Caki2 (cell line): ENCODE results near the gene MKNK1. TPM values are rescaled to one million over a fixed set of nuclear protein-coding genes. Genes with fewer than 3 reads are reported as not detected.

ENCODE experiments used
- DNase-seq: peaks from one replicate; pipeline ENCODE4 v3.0.0-alpha.2; 2015; ENCODE audit warnings: low read depth
- in situ Hi-C: cut with HindIII; loops from 2 replicates; pipeline ENCODE4 v1.10.0; 2016; ENCODE audit warnings: low sequenced_read_pairs, low pct_unique_long_range_greater_than_20kb, mixed read lengths
- total RNA-seq: library from RNA; depleted of rRNA; stranded (reverse); fragments of >200 nt; shearing (Covaris generic); gene quantifications from 2 replicates; pipeline ENCODE4 v1.2.3, GENCODE V29; 2014; ENCODE audit warnings: low replicate concordance

The MKNK1 gene
- total RNA-seq, 1 experiment from 2014 or later = 37.5 TPM

GRCh38 chr1:46622344-46622743 is 18.3 kb upstream of the MKNK1 start:
- no peak for DNase-seq
- in situ Hi-C loops = no loop called here

DNA sequence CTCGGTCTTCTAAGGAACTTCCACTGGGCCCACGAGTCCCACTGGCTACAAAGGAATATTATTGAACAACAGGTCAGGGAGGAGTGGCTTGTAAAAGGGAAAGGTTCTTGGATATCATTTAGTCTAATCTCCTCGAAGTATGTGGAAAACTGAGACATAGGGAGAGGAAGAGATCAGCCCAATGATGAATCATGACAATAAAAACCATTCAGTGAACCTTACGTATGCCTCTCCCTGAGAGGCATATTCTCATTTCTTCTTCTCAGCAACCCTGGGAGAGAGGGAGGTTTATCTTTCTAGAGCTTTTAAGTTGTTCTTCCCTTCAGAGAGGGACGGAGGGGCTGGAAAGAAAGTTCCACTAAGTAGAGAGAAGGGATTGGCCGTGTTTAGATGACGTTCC is 17.9 kb upstream of the MKNK1 start:
- in situ Hi-C loops = no loop called here
- no peak for DNase-seq

DNA sequence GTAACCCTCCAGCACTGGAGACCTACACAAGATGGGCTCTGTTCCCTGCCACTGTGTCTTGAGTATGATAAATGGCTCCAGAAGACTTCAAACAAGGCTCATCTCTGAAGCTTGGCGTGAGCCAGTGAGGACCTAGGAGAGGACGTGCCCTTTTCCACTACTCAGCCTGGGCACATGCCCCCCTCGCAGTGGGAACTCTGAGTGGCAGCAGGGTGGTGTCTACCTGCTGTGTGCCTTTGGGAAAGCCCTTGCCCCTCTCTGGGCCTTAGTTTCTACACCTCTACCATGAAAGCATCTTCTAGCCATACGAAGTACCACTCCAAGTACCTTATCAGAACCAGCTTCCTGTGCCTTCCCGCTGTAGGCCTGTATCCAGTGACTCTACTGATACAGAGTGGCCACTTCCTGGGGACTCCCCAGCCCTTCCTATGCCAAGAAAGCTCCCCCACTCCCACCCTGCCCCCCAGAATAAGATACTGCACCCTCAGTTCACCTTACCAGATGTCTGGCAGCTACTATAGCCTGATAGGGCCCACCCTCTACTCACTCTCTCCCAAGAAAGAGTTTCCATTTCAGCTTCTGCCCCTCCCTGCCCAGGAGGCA is 15.7 kb upstream of the MKNK1 start:
- no peak for DNase-seq
- in situ Hi-C loops = no loop called here

- no peak for DNase-seq
- in situ Hi-C loops = no loop called here
These were observed 14.8 kb upstream of the MKNK1 start for GRCh38 chr1:46618754-46619415.

GRCh38 chr1:46617833-46618232 is 13.8 kb upstream of the MKNK1 start:
- DNase-seq = no peak
- in situ Hi-C loops = no loop called here

DNA sequence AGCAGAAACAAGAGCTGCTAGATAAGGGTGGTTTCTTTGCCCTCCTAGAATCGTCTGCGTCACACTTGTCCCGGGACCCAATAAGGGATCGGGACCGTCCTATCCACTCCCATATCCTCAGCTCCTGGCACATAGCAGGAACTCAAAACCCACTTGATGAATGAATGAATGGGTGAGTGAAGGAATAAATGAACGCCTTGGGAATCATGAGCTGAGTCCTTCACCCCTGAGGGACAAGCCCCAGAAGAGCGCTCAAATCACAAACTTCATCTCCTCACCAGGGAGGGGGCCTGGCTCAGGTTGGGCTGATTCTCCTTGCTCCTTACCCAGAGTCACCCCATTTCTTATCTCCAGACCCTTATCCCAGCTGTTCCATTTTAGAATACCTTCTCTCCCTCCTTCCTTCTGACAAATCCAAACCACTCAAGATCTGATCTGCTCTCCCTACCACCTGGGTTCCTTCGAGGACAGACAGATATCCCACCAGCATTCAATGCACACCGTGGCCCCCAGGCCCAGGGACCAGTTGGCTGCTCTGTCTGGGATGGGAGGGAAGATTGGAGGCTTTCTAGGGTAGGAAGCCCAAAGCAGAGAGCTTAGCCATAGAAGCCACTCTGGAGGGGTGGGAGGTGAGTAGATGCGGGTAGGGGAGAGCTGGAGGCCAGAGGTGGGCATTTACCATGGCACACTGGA is 13.2 kb upstream of the MKNK1 start:
- DNase-seq = no peak
- in situ Hi-C loops = no loop called here

DNA sequence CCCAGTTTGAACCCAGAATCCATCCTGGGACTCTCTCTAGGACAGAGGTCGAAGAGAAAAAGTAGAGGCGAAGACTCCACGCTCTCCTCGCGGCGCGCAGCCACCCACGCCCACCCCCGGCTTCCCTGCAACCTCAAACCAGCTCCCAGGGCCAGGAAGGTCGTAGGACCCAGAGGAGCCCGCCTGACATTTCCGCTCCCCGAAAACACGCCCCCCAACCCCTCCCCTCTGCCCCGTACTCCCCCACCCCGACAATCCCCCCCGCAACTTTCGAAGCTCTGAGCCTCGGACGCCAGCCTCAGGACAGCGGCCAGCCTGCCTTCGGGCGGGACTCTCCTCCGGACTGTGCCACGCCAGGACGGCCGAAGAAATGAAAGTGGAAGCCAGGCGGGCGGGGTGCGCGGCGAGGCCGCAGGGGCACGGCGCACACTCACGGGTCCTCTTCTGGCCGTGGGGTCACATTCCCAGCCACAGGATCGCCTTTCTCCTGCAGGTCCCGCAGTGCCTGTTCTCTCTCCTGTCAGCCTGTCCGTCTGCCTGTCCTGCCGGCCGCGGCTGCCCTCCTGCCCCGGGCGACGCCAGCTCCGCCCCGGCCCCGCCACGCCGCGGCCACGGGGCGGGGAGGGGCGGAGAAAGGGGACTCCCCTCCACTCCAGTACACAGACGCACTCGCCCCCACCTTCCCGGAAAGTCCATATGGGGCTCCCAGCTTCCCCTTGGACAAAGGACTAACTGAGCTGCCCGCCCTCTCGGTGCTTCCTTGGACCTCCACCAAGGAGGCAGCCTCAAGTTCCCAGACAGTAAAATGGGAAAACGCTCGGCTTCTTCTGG is 12.4 kb upstream of the MKNK1 start, which contains the start of gene MOB3C:
MOB3C (minus strand) TSS at position 535 of the 831 bp plus-strand sequence. CDS start 3,490 bp downstream, outside the sequence.
- DNase-seq = peak; percentile 87
- in situ Hi-C loops = no loop called here

GRCh38 chr1:46615735-46616134 is 11.7 kb upstream of the MKNK1 start:
- in situ Hi-C loops = no loop called here

GRCh38 chr1:46615088-46615487 is 11.0 kb upstream of the MKNK1 start:
- no peak for DNase-seq
- in situ Hi-C loops = no loop called here

More at GRCh38 chr1:46615735-46616134, 11.7 kb upstream of the MKNK1 start:
- no peak for DNase-seq

GRCh38 chr1:46614604-46614984 is 10.5 kb upstream of the MKNK1 start:
- DNase-seq = no peak
- in situ Hi-C loops = no loop called here

DNA sequence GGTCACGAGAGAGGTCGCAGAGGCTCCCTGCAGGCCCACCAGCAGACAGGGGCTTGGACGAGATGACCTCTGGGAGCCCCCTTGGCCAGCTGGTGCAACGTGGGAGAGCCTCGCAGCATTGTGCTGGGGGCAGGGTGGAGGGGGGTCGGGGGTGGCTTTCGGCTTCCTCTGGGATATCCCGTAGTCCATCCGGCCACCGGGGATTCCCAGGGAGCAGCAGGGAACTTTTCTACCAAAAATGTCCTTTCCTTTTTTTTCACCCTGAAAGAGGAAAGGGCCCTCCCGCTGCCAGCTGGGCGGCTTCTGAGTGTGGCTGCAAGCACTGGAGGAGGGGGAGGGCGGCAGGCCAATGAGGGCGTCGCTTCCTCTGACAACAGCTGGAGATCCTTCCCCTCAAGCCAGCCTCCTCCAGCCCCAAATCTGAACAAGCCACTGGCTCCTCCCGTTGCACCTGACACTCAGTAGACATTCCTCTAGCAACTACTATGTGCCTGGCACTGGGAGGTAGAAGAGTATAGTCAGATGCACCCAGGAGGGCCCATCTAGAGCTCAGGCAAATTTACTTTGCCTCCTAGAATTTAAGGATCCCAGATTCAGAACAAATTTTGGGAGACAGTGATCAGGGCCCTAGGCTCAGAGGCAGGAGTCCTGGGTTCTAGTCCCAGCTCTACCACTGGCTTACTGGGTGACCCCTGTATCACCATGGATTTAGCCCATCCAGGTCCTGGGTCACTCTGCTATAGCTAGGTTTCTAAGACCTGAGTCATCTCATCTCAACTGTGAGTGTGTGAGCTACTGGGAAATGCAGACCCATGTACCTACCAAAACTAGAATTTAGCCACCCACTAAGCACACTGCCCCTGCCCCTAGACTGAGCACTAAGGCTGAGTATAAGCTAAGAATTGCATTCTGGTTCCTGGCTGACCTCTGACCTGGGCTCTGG is 9.9 kb upstream of the MKNK1 start:
- DNase-seq = peak; percentile 76
- in situ Hi-C loops = no loop called here

DNA sequence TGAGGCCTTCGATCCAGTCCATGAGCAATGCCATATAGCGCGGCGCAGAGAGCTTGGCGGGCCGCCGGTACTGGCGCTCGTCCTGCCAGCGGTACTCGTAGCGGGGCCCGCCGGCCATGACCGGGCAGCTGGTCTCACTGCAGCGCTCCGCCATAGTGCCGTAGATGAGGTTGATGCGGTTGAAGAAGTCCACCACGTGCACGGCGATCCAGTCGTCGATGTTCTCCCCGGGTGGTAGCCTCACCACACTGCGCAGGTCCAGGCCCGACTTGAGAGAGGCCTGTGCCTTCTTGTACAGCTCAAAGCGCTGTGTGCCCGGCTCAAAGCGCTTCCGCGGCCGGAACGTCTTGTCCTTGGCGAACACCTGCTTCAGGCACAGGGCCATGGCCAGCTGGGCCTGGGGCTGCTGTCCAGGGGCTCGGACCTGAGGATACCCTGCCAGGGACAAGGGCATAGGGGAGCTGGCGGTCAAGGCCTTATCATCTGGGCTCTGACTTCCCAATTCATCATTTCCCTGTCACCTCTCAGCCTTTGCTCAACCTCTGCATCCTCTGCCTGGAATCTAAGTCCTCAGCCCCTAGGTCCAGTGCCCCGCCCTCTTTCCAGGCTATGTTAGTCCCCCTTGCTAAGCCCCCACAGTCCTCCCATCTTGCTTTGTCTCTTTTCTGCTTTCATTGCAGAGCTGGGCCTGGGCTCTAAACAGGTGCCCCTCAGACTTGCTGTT is 9.0 kb upstream of the MKNK1 start:
- no peak for DNase-seq
- in situ Hi-C loops = no loop called here

GRCh38 chr1:46611691-46612221 is 7.7 kb upstream of the MKNK1 start:
- DNase-seq = peak; percentile 98
- in situ Hi-C loops = no loop called here

GRCh38 chr1:46607345-46608130 is 3.5 kb upstream of the MKNK1 start:
- in situ Hi-C loops = no loop called here
- no peak for DNase-seq

- in situ Hi-C loops = no loop called here
- DNase-seq = peak; percentile 46
These were observed 2.3 kb upstream of the MKNK1 start for GRCh38 chr1:46606255-46606965.

GRCh38 chr1:46605232-46605631 is 1.2 kb upstream of the MKNK1 start:
- DNase-seq = no peak
- in situ Hi-C loops = no loop called here
